SU-DHL-6 (cell line): Measurements from ENCODE around the gene OR2H2.

Experiments used
- H2AFZ ChIP-seq: fragments of 200-600 bp; sonication (generic); 2 replicates; pipeline ENCODE4 v1.6.1; 2014; ENCODE audit warnings: low read depth, mild to moderate bottlenecking, moderate library complexity, mixed read lengths, antibody characterized with exemption, low read length; ENCODE audit not compliant: severe bottlenecking
- H3F3A ChIP-seq: fragments of 200-600 bp; shearing (Covaris generic); 2 replicates; pipeline ENCODE4 v1.6.0; 2016; ENCODE audit warnings: antibody characterized with exemption, mild to moderate bottlenecking; ENCODE audit not compliant: insufficient read depth
- H3K27ac ChIP-seq: fragments of 200-600 bp; sonication (generic); 2 replicates; pipeline ENCODE4 v1.5.1; 2016; ENCODE audit warnings: low read depth, mild to moderate bottlenecking, low read length, moderate library complexity, mixed read lengths
- H3K27me3 ChIP-seq: fragments of 200-600 bp; sonication (generic), shearing (Covaris generic); 2 replicates; pipeline ENCODE4 v1.6.0; 2014; ENCODE audit warnings: mild to moderate bottlenecking, low read length
- H3K36me3 ChIP-seq: fragments of 200-600 bp; sonication (generic); 2 replicates; pipeline ENCODE4 v1.6.1; 2014; ENCODE audit warnings: mild to moderate bottlenecking, low read length, mixed read lengths
- H3K4me2 ChIP-seq: fragments of 300-600, 200-600 bp; shearing (Covaris generic), sonication (generic); 2 replicates; pipeline ENCODE4 v1.6.0; 2014; ENCODE audit warnings: low read length, low read depth, mild to moderate bottlenecking; ENCODE audit not compliant: poor library complexity, severe bottlenecking
- H3K4me3 ChIP-seq: fragments of 200-600 bp; sonication (generic); 2 replicates; pipeline ENCODE4 v1.5.1; 2014; ENCODE audit warnings: antibody characterized with exemption, low read length, mild to moderate bottlenecking, mixed read lengths; ENCODE audit not compliant: insufficient read depth, poor library complexity, severe bottlenecking
- H3K79me2 ChIP-seq: fragments of 200-600 bp; sonication (generic); 2 replicates; pipeline ENCODE4 v1.6.1; 2014; ENCODE audit warnings: mild to moderate bottlenecking, low read length, moderate library complexity; ENCODE audit not compliant: insufficient read depth
- H3K9ac ChIP-seq: fragments of 200-600 bp; sonication (generic); 2 replicates; pipeline ENCODE4 v1.7.0; 2014; ENCODE audit warnings: mild to moderate bottlenecking, low read length
- H3K9me2 ChIP-seq: fragments of 200-600 bp; sonication (generic); replicated peaks from 2 replicates; pipeline ENCODE4 v1.6.1; 2014; ENCODE audit warnings: low read length; ENCODE audit not compliant: insufficient read depth
- H3K9me3 ChIP-seq: fragments of 200-600 bp; sonication (generic); 2 replicates; pipeline ENCODE4 v1.6.1; 2014; ENCODE audit warnings: low read length, mixed read lengths; ENCODE audit not compliant: insufficient read depth
- H4K20me1 ChIP-seq: fragments of 200-600 bp; sonication (generic); 2 replicates; pipeline ENCODE4 v1.6.1; 2014; ENCODE audit warnings: low read depth, mild to moderate bottlenecking, antibody characterized with exemption, low read length, moderate library complexity, mixed read lengths
- CTCF ChIP-seq: fragments of 200-600 bp; sonication (generic); IDR thresholded peaks from one replicate; pipeline ENCODE4 v1.5.1; 2017; ENCODE audit warnings: antibody characterized with exemption, mild to moderate bottlenecking, low read length, moderate library complexity; ENCODE audit not compliant: insufficient read depth, poor library complexity, severe bottlenecking
- EZH2phosphoT487 ChIP-seq: fragments of 200-600 bp; sonication (generic), shearing (Covaris generic); conservative IDR thresholded peaks from 2 replicates; pipeline ENCODE4 v1.6.1; 2018; ENCODE audit warnings: mild to moderate bottlenecking, antibody characterized with exemption, low read length, moderate library complexity, mixed read lengths

OR2H2 gene

GRCh38 chr6:29620630-29621029, 35.7 kb downstream of the OR2H2 start:
- Histone ChIP-seq H3K79me2 (no peaks in the 10 kb centered on the region), H2AFZ (no peak overlapping the region), H3K4me2 (no peak overlapping the region), H3K4me3 (no peak overlapping the region), H3F3A (no peaks in the 10 kb centered on the region), H4K20me1 (no peaks in the 10 kb centered on the region), H3K9me3 (no peaks in the 10 kb centered on the region), H3K9ac (no peak overlapping the region), H3K27ac (no peak overlapping the region), H3K27me3 (no peaks in the 10 kb centered on the region), H3K9me2 (no peaks in the 10 kb centered on the region), H3K36me3 (no peaks in the 10 kb centered on the region)
- no peak for TF ChIP-seq CTCF
- no peak for TF ChIP-seq EZH2phosphoT487

DNA sequence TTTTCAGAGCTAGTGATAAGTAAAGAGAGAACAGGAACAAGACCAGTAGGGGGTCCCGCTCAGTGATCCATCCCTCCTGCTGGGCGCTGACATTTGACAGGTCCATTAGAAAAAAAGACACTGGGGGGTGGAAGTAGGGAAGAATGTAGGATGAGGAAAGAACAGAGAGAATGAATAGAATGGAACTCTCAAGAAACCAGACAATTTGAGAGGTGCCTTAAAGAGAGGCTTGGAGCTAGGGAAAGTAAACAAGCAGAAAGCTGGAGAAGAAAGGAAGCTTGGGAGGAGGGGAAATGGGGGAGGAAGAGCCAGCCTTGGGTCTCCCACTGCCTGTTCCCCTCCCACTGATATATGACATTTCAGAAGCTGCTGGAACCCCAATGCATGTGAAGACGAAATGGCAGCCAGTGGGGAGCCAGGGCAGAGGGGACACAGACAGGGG, 39.6 kb downstream of the OR2H2 start:
- no peak overlapping the region for H3K27ac ChIP-seq
- H3K9me2 ChIP-seq, result no peaks in the 10 kb centered on the region
- H3K4me3 ChIP-seq, result no peak overlapping the region
- no peak overlapping the region for H3K4me2 ChIP-seq
- H3K27me3 ChIP-seq, result no peaks in the 10 kb centered on the region
- no peak overlapping the region for H2AFZ ChIP-seq
- no peak for TF ChIP-seq EZH2phosphoT487
- TF ChIP-seq CTCF, result no peak
- no peaks in the 10 kb centered on the region for H3K36me3 ChIP-seq
- H3K9ac ChIP-seq, result no peak overlapping the region
- no peaks in the 10 kb centered on the region for H3F3A ChIP-seq
- H3K79me2 ChIP-seq, result no peaks in the 10 kb centered on the region
- H3K9me3 ChIP-seq, result no peaks in the 10 kb centered on the region
- H4K20me1 ChIP-seq, result no peaks in the 10 kb centered on the region

GRCh38 chr6:29625337-29625930, 40.5 kb downstream of the OR2H2 start:
- H3K4me2 ChIP-seq, result no peak overlapping the region

More at GRCh38 chr6:29625337-29625930, 40.5 kb downstream of the OR2H2 start:
- no peaks in the 10 kb centered on the region for H3K9me3 ChIP-seq
- H3K27ac ChIP-seq, result no peak overlapping the region
- no peaks in the 10 kb centered on the region for H3K27me3 ChIP-seq
- no peak for TF ChIP-seq CTCF
- TF ChIP-seq EZH2phosphoT487, result no peak
- H3K36me3 ChIP-seq, result no peaks in the 10 kb centered on the region
- H3K9ac ChIP-seq, result no peak overlapping the region
- no peaks in the 10 kb centered on the region for H4K20me1 ChIP-seq
- no peaks in the 10 kb centered on the region for H3F3A ChIP-seq
- no peaks in the 10 kb centered on the region for H3K9me2 ChIP-seq
- H2AFZ ChIP-seq, result no peak overlapping the region
- H3K79me2 ChIP-seq, result no peaks in the 10 kb centered on the region
- no peak overlapping the region for H3K4me3 ChIP-seq
